Heart right ventricle (tissue), 16 donors: ENCODE results near the gene NOXA1. TPM values are rescaled to one million over a fixed set of nuclear protein-coding genes. Genes with fewer than 3 reads are reported as not detected.

Experiments used
- ATAC-seq, 8 donors: fragments of 200-7000 bp; cut with Tn5 transposase; one replicate each; pipeline ENCODE4 v1.9.1; 2020; ENCODE audit warnings: mild to moderate bottlenecking in 8 of 8, moderate library complexity in 8 of 8, moderate number of reproducible peaks in 1 of 8
- DNase-seq, 2 donors: peaks; one replicate each; pipeline ENCODE4 v3.0.0-alpha.2; 2020
- H3K27ac ChIP-seq, 10 donors: fragments of 200-600 bp; sonication (generic) in 2 of 10; one replicate each; pipeline versions ENCODE4 v1.5.0 to v1.8.0; 2020 to 2022; ENCODE audit warnings: mild to moderate bottlenecking in 3 of 10
- H3K27me3 ChIP-seq, 7 donors: fragments of 200-600 bp; one replicate each; pipeline ENCODE4 v1.8.0; 2021 to 2022; ENCODE audit warnings: mild to moderate bottlenecking in 2 of 7
- H3K36me3 ChIP-seq, 9 donors: fragments of 200-600 bp; sonication (generic) in 1 of 9; one replicate each; pipeline versions ENCODE4 v1.5.0 to v1.8.0; 2020 to 2022; ENCODE audit warnings: mild to moderate bottlenecking in 2 of 9
- H3K4me1 ChIP-seq, 9 donors: fragments of 200-600 bp; sonication (generic) in 1 of 9; one replicate each; pipeline versions ENCODE4 v1.5.0 to v1.8.0; 2020 to 2022; ENCODE audit warnings: mild to moderate bottlenecking in 4 of 9
- H3K4me3 ChIP-seq, 10 donors: fragments of 200-600 bp; sonication (generic) in 2 of 10; one replicate each; pipeline versions ENCODE4 v1.5.0 to v1.8.0; 2020 to 2022; ENCODE audit warnings: mild to moderate bottlenecking in 7 of 10, moderate library complexity in 2 of 10
- H3K9me3 ChIP-seq, 11 donors: fragments of 200-600 bp in 10 of 11; sonication (generic) in 2 of 11; one replicate each; pipeline versions ENCODE4 v1.5.0 to v1.8.0; 2013 to 2022; ENCODE audit warnings: mild to moderate bottlenecking in 2 of 11, control low read depth in 1 of 11, moderate library complexity in 1 of 11
- WGBS, 2 donors: extraction: QIAGEN DNeasy Blood & Tissue Kit; methylation state at CpG; one replicate each; pipeline ENCODE4 v1.1.7; 2013; ENCODE audit warnings: inconsistent platforms in 1 of 2; 5-methylcytosine and 5-hydroxymethylcytosine counted together
- intact Hi-C, 10 donors: fragments of 100-400 bp; cut with DNase I; formaldehyde crosslinking; loops; one replicate each; pipeline versions ENCODE4 v1.11.1 to v1.14.2; 2022
- polyA plus RNA-seq, 2 donors: library from polyadenylated mRNA; stranded (reverse); fragments of 200-250 nt; gene quantifications; one replicate each; pipeline ENCODE4 v1.2.3, GENCODE V29; 2013
- total RNA-seq, 10 donors: library from RNA; stranded (reverse); fragmentation: NEBNext Ultra II Directional in 3 of 10; extraction: Animal tissue kit (Norgen Biotek cat#: 25700) in 3 of 10; gene quantifications; one replicate each; pipeline versions ENCODE4 v1.2.1 to v1.2.4, GENCODE V29; 2021 to 2023
- TF ChIP-seq, protein P1 (sequence below), 9 donors: fragments of 200-600 bp; sonication (generic) in 2 of 9; IDR thresholded peaks; one replicate each; pipeline versions ENCODE4 v1.5.0 to v1.8.0; 2021 to 2022; ENCODE audit warnings: antibody characterized with exemption in 9 of 9, mild to moderate bottlenecking in 5 of 9, moderate library complexity in 1 of 9
- donor health status: Arrhythmogenic right ventricular cardiomyopathy.
- donor health status: ischemic (EF 13 %, LVEDD 7.1; RV severe dilation, severe dysfunction).
- donor health status: healthy with polysubstance abuse.
- donor health status: DM: no; HTN: yes; CAD: no.
- donor health status: DM: no; HTN: no; CAD: no.
- donor health status: ischemic (EF 25% LVEDD 6.9; RV normal size, moderate dysfunction).
- donor health status: ischemic (EF 25% LVEDD 5.7; RV mildly dilated, moderate dysfunction).
- donor health status: healthy.
- donor health status: DM: yes; HTN: yes; CAD: no.
- donor health status: Ischemic cardiomyopathy.
- donor health status: ischemic (EF 35%, LVEDD 5.7; RV mildly dilated, moderate dysfunction).
- donor health status: nonischemic (EF 11% LVEDD 7.7; RV severe dilation, severe dysfunction).
- donor health status: DM: yes; HTN: yes; CAD: no.
- donor health status: PGD.
- donor health status: ischemic (EF 29% LVEDD 5.4; RV normal size, mild dysfunction).
- donor health status: nonischemic (EF 23%, LVEDD 6.1; RV moderate dilation, normal function).

NOXA1 gene
- total and polyA plus RNA-seq, 12 donors, result 0.62 to 10.6 (median 3.0) TPM

DNA sequence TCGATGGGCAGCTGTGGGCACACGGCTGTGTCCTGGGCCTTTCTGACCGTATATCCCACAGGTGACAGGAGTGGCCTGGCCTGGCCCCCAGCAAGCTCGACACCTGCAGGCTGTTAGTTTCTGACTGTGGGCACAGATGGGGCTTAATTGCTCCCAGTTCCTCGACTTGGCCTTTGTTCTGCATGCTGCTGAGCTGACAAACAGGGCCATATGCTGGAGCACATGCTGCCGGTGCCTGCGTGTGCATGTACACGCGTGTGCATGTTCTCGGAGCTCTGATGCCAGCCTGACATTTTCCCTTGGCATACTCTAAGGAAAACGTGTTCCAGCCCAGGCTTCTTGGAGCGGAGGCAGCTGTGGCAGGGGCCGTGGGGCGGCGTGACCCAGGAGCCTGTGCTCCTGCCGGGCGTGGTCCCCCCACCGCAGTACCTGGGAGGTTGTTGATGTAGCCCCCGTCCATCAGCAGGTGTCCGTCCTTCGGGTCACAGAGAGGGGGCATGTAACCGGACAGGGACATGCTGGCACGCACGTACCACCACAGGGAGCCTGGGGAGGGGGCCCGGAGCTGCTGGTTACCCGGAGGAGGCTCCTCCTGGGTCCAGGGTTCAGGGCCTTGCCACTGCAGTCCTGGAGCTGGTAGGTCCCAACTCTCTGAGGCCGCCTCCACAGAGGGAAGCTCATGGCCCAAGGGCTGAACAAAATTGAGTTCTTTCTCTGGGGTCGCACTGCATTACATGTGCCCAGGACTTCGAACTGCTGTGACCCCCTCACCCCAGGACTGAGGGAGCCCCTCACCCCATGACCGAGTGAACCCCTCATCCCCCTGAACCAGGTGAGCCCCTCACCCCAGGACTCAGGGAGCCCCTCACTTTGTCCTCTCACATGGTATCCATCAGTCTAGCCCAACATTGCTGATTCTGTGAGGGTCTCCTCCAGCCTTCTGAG is 40.1 kb downstream of the NOXA1 start:
- Histone ChIP-seq H3K36me3 (peaks cover 0 to 9% (median 0%) of the 10 kb centered on the region in 9 donors), H3K27ac (no peak overlapping the region), H3K9me3 (no peaks in the 10 kb centered on the region), H3K4me1 (peaks cover 8 to 29% (median 12%) of the 10 kb centered on the region in 9 donors), H3K4me3 (no peak overlapping the region), H3K27me3 (peaks cover 0 to 14% (median 0%) of the 10 kb centered on the region in 7 donors)
- DNase-seq, result no peak
- intact Hi-C loops, result no loop called here
- TF ChIP-seq, protein P1, sequence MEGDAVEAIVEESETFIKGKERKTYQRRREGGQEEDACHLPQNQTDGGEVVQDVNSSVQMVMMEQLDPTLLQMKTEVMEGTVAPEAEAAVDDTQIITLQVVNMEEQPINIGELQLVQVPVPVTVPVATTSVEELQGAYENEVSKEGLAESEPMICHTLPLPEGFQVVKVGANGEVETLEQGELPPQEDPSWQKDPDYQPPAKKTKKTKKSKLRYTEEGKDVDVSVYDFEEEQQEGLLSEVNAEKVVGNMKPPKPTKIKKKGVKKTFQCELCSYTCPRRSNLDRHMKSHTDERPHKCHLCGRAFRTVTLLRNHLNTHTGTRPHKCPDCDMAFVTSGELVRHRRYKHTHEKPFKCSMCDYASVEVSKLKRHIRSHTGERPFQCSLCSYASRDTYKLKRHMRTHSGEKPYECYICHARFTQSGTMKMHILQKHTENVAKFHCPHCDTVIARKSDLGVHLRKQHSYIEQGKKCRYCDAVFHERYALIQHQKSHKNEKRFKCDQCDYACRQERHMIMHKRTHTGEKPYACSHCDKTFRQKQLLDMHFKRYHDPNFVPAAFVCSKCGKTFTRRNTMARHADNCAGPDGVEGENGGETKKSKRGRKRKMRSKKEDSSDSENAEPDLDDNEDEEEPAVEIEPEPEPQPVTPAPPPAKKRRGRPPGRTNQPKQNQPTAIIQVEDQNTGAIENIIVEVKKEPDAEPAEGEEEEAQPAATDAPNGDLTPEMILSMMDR (IDR thresholded peaks at IDR 0.05), result no peak
- ATAC-seq, result no peak
- WGBS, 2 donors, result 93% methylated on average over 30 of the region's 30 CpGs

DNA sequence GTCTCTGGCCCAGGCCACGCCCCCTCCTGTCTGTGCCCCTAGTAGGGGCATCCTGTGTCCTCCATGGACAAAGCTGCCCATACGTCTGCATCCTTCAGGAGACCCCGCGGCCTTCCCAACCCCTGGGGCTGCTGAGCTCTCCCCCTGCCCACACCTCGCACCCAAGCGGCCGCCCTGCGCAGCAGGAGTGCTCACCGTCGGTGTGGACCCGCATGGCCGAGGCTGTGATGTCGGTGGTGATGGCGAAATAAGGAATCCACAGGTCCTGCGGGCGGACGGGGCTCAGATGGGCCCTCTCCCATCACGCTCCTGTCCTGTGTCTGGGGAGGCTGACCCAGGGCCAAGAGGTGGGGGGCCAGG is 40.7 kb downstream of the NOXA1 start:
- peak in 1 of 2 donors; percentile 2 for DNase-seq
- ATAC-seq, result no peak
- Histone ChIP-seq H3K36me3 (peaks cover 0 to 9% (median 0%) of the 10 kb centered on the region in 9 donors), H3K27me3 (peaks cover 0 to 14% (median 0%) of the 10 kb centered on the region in 7 donors), H3K27ac (no peak overlapping the region), H3K9me3 (no peaks in the 10 kb centered on the region), H3K4me1 (peaks cover 4 to 24% (median 7%) of the 10 kb centered on the region in 9 donors), H3K4me3 (no peak overlapping the region)
- WGBS, 2 donors, result 96 to 97% methylated on average over 18 of the region's 18 CpGs
- TF ChIP-seq, protein P1 (IDR thresholded peaks at IDR 0.05), result no peak
- intact Hi-C loops, result no loop called here

DNA sequence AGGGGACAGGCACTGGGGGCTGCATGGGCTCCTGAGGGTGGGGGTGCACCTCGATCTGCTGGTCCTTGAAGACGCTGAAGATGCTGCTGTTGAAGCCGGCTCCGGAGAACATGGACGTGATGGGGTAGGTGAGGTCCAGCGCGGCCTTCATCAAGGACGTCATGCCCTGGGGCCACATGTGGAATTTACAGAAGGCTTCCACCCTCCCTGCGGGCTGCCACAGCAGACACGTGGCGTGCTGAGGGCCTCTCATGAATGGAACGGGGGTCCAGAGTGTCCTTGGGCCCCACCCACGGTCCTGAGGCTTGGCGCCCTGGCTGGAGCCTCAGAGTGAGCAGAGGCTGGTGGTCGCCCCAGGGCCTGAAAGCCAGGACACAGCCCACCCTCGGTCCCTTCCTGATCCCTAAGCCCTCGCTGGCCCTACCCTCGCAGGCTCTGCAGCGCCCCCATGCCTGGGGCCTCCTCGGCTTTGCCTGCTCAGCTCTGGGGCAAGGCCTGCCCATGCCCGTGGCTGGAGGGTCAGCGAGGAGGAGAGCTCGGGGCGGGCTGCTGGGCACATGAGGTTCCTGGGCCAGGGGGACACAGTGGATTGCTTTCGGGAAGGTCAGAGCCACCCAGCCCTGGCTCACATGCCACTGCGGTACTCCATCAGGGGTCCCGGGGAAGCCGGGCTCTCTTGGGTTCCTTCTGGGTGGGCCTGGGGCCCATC is 41.3 kb downstream of the NOXA1 start:
- peak in 1 of 2 donors; percentile 2 for DNase-seq
- TF ChIP-seq, protein P1 (IDR thresholded peaks at IDR 0.05), result no peak
- no peak for ATAC-seq
- 92 to 95% methylated on average over 28 of the region's 28 CpGs for WGBS, 2 donors
- no peak overlapping the region for H3K27ac ChIP-seq
- intact Hi-C loops, result no loop called here
- peaks cover 3 to 22% (median 6%) of the 10 kb centered on the region in 9 donors for H3K4me1 ChIP-seq
- H3K4me3 ChIP-seq, result no peak overlapping the region
- H3K9me3 ChIP-seq, result no peaks in the 10 kb centered on the region
- peaks cover 0 to 14% (median 0%) of the 10 kb centered on the region in 7 donors for H3K27me3 ChIP-seq
- peaks cover 0 to 9% (median 0%) of the 10 kb centered on the region in 9 donors for H3K36me3 ChIP-seq

DNA sequence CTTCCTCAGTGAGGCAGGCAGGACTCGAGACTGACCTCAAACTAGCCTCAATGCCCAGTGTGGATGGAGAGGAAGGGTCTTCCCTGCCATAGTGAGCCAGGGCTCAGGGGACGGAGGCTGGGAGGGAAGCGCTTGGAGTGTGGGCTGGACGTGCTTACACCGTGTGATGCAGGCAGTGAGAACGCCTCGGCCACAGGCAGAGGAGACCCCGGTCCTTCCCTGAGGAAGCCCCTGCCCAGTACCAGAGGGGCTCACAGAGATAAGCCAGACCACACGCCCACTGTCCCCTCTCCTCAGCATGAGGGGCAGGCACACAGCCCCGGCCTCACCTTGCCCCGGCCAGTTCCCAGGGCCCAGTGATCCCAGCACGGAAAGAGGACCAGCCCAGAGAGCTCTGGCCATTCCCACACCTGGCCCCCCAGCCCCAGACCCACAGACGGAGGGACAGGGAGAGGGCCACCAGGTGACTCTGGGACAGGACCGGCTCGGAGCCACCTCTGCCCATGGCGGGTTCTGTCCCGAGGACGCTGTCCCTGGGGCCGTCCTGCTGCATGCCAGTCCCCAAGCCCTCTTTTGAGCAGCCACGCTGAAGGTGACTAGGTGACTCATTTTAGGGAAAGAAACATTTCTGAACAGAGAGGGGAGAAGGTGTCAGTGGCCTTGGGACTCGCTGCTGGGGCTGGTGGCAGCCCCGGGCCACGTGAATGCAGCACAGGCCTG is 42.0 kb downstream of the NOXA1 start:
- Histone ChIP-seq H3K36me3 (peaks cover 0 to 9% (median 0%) of the 10 kb centered on the region in 9 donors), H3K9me3 (no peaks in the 10 kb centered on the region), H3K4me1 (peaks cover 0 to 16% (median 0%) of the 10 kb centered on the region in 9 donors), H3K27ac (no peak overlapping the region), H3K4me3 (no peak overlapping the region), H3K27me3 (peaks cover 0 to 14% (median 0%) of the 10 kb centered on the region in 7 donors)
- intact Hi-C loops, result no loop called here
- TF ChIP-seq, protein P1 (IDR thresholded peaks at IDR 0.05), result no peak
- DNase-seq (peak in 1 of 2 donors; percentile 3), ATAC-seq (no peak)
- 92% methylated on average over 23 of the region's 23 CpGs for WGBS, 2 donors
